Testis (tissue), 2 donors: ENCODE data around the gene ATP8A1.

ENCODE experiments used
- POLR2A ChIP-seq: fragments of 450-650 bp; IDR thresholded peaks from one replicate; pipeline ENCODE4 v1.6.1; 2017; ENCODE audit warnings: antibody characterized with exemption, mild to moderate bottlenecking, moderate library complexity
- TF ChIP-seq, protein P1 (sequence below), 3 experiments: fragments of 450-650 bp in 2 of 3; fragments of 200-600 bp in 1 of 3; sonication (generic) in 1 of 3; IDR thresholded peaks; one replicate each; pipeline ENCODE4 v1.5.1; 2016 to 2019; ENCODE audit warnings: antibody characterized with exemption in 3 of 3, mild to moderate bottlenecking in 2 of 3, moderate library complexity in 1 of 3

DNA sequence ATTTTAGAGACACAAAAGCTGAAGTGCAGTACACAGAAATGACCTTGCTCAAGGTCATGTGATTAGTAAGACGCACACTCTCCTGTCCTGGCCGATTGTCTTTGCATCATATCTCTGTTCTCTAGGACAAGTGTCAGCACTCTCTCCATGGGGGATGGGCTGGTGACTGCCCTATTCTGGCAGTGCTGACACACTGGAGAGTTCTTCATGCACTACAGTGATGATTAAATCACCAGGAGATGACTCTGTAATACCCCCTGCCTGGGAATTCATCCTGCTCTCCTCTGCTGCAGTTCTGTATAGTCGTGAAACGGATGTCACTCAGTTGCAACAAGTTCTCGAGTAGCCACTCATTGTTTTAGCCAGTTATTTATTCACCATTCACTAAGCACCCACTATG, 264.9 kb downstream of the ATP8A1 start:
- TF ChIP-seq, protein P1, sequence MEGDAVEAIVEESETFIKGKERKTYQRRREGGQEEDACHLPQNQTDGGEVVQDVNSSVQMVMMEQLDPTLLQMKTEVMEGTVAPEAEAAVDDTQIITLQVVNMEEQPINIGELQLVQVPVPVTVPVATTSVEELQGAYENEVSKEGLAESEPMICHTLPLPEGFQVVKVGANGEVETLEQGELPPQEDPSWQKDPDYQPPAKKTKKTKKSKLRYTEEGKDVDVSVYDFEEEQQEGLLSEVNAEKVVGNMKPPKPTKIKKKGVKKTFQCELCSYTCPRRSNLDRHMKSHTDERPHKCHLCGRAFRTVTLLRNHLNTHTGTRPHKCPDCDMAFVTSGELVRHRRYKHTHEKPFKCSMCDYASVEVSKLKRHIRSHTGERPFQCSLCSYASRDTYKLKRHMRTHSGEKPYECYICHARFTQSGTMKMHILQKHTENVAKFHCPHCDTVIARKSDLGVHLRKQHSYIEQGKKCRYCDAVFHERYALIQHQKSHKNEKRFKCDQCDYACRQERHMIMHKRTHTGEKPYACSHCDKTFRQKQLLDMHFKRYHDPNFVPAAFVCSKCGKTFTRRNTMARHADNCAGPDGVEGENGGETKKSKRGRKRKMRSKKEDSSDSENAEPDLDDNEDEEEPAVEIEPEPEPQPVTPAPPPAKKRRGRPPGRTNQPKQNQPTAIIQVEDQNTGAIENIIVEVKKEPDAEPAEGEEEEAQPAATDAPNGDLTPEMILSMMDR (IDR thresholded peaks at IDR 0.05), result no peak
- TF ChIP-seq POLR2A, result no peak
